Femur (tissue), 1 donor: ENCODE data around the gene EGFLAM.

Experiments used
- DNase-seq: peaks from one replicate; pipeline ENCODE4 v3.0.0-alpha.2; 2017

Gene EGFLAM

GRCh38 chr5:38453921-38454320 is 195.6 kb downstream of the EGFLAM start:
- peak; percentile 12 for DNase-seq

GRCh38 chr5:38455796-38456330 is 197.5 kb downstream of the EGFLAM start:
- DNase-seq, result no peak

DNA sequence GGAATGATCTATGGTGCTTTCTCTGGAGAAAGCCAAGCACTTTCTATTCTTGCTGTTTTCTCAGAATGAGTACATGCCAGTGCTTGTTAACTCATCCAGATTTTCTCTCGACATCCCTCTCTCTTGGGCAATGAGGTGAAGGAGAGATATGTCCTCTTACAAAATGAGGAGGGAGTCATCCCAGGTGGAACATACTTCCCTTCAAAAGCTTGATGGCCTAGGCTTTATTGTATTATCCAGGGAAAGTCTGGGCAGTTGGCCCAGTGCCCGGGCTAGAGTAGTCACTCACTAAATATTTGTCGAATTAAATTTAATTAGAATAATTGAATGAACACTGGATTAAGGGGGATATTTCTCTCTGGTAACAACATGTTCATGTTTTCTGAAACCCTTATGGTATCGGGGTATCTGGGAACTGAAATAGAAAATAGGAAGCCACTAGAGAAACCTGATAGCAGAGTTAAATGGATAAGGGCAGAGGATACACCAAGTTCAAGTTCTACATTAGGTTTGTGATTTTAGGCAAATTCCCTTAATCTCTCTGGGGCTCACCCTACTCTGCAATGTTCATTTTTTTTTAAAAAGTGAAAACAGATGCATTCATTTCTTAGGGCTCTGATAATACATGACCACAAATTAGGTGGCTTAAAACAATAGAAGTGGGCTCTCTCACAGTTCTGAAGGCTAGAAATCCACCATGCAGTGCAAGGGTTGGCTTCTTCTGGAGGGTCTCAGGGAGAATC is 198.5 kb downstream of the EGFLAM start:
- DNase-seq, result no peak

- DNase-seq, result no peak
Observed at GRCh38 chr5:38458174-38458573, 199.8 kb downstream of the EGFLAM start.

- DNase-seq, result no peak
Observed at GRCh38 chr5:38462976-38463633, 204.7 kb downstream of the EGFLAM start.

GRCh38 chr5:38463634-38464521 is 205.5 kb downstream of the EGFLAM start:
- DNase-seq, result peak; percentile 77

DNA sequence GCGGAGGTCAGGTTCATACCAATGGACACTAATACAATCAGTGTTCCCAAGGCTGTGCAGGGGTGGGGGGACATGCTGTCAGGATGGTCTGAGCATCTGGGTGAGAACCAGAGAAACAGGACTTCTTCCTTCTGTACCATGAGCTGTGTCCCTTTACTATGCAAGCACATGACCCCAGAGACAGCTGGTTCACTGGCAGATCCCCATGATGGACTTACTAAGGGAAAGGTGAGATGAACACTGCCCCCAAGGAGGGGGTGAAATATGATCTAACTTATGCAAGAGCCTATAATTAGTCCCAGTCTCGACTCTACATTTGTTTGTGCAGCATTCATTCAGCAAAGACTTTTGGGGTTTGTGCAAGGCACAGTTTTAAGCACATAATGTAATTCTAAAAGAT is 206.7 kb downstream of the EGFLAM start:
- no peak for DNase-seq

GRCh38 chr5:38465702-38466423 is 207.5 kb downstream of the EGFLAM start:
- DNase-seq, result no peak

DNA sequence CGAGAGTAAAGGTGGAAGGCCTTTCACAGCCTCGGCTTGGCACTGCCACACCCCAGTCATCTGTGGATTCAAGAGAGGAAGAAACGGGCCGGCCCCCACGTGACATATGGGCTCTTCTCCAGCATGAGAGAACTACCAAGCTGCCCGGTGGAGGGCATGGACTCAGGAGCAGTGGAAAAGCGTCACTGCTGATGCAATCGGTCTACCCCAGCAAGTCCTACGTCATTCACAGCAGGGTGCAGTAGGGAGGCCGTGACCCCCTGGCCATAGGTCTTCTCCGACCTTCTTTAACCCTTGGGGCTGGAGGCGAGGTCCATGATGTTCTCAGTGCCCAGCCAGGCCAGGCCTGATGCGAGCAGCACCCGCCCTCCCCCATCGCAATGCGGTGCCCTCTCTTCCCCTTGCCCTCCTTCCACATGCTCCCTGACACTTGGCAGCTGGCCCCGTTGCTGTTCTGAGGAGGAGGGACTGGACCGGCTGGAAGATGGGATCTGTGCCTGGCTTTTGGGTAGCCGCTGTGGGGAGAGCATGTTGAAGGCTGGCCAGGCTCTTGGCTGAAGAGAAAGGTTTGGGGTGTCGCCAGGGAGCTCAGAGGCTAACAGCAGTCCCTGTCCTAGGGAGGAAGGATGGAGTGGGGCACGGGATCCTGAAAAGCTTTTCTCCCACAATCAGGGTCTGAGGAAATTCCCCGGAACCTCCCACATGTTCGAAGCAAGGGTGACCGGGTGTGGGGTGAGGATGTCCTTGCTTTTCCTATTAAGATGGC is 208.2 kb downstream of the EGFLAM start:
- DNase-seq, result peak; percentile 69

DNA sequence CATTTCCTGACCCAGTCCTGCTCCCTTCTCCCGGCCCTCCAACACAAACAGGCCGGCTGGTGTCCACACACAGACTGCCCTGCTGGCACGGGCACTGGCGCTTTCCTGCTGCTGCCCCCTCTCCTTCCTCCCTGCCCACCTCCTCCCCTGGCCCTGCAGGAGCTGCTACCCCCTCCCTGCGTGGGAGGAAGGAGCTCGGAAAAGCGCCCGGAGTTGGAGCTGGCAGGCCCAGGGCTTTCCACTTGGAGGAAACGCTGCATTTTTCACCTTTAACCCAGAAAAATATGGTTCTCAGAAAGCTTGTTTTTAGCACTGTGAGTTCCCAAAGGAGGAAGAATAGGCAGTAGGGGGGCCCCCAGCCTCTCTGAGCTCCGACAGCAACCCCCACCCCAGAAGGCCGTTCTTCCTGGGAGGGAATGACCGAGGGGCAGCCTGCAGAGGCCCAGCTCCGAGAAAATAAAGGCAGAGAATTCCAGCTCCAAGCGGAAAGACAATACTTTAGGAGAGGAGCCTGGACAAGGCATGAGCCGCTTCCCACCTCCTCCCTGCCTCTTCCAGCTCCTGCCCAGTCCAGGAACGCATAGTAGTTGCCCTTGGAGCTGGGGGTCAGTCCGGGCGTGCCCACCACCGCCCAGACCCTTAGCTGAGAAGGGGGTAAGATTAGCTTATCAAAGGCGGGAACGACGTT is 209.1 kb downstream of the EGFLAM start:
- DNase-seq, result peak; percentile 89

GRCh38 chr5:38468202-38468673 is 209.9 kb downstream of the EGFLAM start:
- peak; percentile 58 for DNase-seq

GRCh38 chr5:38468978-38469706 is 210.8 kb downstream of the EGFLAM start:
- peak; percentile 87 for DNase-seq

GRCh38 chr5:38469707-38470267 is 211.4 kb downstream of the EGFLAM start:
- DNase-seq, result no peak

GRCh38 chr5:38471709-38472108 is 213.3 kb downstream of the EGFLAM start:
- no peak for DNase-seq

DNA sequence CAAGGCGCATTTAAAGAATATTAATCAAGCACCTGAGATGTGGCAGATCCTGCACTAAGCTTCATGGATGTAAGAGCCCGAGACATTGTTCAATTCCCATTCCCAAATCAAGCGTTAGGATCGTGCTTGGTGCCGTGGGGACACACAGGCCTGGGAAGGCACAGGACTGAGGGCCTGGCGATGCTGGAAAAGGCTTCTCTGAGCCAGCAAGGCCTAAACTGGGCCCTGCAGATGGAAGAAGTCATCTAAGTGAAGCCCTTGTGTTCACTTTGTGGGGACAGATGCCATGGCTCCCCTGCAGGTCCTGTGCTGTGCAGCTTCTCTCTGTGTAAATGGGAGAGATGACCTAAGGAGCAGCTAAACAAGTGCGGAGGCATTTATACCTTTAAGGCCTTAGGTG is 214.2 kb downstream of the EGFLAM start:
- DNase-seq, result no peak

GRCh38 chr5:38473008-38473407 is 214.6 kb downstream of the EGFLAM start:
- DNase-seq, result no peak

DNA sequence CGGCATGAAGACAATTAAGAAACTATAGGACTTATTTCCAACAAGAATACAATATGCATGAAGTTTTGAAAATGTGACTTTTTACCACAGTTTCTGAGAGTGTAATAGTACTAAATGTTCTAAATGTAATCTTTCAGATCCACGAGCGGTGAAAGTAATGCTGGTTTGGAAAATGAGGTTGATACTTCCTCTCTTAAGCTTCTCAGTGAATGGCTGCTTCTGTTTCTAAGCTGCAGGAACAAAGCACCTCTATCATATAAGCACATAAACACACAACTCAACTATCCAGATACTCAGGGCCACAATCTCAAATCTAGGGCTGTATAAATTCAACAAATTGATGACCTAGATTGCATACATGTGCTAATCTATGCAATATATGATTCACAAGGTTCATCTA is 219.8 kb downstream of the EGFLAM start:
- DNase-seq, result no peak

DNA sequence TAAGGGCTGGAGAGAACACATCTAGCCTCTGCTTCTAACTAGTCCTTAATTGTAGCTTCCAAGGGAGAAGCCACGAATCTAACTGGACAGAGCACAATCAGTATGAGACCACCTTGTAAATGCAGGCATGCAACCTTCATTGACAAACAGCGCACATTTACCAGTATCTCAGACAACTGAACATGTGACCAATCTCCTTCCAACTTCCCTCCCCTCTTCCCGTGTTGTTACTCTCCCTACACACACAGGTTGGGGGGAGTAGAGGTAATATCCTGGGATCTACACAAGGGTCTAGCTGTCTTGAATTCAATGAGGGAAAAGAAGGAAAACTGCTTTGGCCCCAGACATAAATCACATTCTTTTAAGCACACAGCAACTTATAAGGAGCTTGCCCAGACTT is 220.5 kb downstream of the EGFLAM start:
- no peak for DNase-seq

DNA sequence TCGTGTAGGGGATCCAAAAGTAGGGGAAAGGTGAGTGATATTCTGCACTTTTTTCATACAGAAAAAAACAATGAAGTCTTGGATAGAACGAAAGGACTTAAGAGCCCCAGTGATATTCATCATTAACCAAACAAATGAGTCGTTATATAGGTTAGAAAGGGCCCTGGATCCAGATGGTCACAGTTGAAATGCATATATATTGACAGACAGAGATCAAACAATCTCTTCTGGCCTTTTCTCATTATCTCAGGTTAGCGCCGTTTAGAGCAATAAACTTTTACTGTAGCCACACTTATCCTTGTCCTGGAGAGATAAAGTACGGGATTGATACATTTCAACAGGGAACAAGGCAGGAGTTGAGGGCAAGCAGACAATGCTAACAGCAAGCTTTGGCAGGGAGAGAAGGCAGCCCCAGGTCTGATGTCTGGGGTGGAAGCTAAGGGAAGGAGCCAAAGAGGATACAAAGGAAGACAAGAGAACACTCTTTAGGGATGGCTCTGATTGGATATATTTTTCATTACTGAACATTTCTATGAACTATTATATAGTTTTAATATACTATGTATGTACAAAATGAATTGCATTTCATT is 221.1 kb downstream of the EGFLAM start:
- DNase-seq, result no peak
